Activated CD8-positive, alpha-beta memory T cell treated with anti-CD3 and anti-CD28 coated beads for 48 hours (primary cell): Measurements from ENCODE around the gene SLC47A2.

Source experiments
- DNase-seq, 3 experiments: peaks; one replicate each; pipeline ENCODE4 v3.0.0-alpha.2; 2020; ENCODE audit warnings: low read depth in 2 of 3, low spot score in 2 of 3

Gene SLC47A2

DNA sequence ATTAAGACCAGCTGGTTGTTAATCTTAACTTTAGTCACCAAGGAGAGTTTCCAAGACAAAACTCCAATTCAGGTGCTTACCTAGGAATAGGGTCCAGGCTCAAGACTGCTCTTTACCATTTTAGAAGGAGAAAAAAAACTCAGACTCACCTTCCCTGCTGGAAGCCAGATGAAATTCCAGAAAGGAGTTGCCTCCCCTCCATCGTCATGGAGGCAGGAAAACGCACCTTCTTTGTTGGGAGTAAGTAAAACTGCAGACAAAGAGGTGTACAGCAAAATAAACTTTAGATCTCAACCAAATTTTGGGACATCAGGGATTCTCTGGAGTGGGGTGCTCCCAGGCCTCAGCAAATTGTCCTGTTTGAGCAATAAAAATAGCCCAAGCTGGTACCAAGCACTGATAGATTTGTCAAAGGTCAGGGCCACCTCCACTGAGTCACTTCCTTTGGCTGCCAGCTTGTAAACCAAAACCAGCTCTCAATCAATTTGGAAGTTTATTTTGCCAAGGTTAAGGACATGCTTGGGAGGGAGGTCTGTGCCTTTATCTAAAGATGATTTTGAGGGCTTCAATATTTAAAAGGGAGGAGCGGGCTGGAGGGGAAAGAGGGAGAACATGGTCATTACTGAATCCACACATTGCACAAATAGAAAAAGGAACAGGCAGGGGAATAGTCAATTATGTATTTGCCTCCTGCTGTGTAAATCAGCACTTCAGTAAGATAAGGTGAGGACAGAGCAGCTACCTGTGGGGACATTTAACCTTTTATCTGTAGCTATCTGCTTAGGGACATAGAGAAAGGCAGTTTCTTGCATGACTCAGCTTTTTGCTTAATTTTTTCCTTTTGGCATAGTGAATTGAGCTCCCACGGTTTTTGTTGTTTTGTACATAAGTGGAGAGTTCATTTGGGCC is 69.3 kb downstream of the SLC47A2 start:
- DNase-seq, result no peak

DNA sequence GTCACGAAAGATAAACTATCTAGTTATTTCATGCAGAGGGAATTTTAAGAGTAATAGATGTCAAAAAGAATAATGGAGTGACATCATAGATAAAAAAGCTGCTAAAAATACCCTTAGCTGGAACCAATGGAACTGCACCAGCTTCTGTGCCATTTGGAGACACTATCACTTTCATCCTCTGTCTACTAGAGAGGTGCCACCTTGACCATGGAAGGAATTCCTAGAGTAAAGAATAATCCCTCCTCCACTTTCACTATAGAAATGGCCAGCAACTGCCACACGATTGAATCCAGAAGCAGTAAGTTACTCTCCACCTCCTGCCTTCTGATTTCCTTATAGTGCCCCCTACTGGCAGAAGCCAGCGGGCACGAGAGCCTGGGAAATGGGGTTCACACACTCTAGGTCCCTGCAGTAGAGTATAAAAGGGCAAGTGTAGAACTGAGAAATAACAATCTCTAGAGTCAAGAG is 70.6 kb downstream of the SLC47A2 start:
- peak in 2 of 3 experiments; percentile 11 to 35 for DNase-seq

DNA sequence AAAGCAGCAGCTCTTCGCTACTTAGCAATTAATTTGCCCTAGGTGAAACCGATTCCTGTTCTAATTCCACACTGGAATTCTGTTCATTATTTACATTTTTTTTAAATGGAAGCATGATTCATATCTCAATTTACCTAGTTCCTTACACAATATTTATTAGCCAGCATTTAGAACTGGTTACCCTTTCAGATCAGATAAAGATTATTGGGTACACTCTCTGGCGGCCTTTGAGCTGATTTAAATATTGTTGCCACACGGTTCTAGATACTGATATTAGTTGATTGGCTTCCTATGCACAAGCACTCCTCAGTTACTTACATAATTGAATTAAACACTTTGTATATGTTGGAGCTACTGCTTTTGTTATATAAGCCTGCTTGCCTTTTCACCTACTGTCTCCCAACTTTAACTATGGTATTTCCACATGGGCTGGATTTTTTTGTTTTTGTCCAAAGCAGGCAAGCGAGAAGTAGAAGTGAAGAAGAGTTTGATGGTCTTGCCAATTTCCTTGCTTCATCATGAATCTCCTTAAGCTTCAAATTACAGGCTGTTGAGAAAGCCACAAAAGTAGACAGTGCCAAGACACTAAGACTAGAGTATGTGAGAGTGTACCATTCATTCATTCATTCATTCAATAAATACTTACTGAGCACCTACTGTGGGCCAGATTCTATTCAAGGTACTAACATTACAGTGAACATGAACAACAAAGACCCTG is 71.7 kb downstream of the SLC47A2 start:
- no peak for DNase-seq

DNA sequence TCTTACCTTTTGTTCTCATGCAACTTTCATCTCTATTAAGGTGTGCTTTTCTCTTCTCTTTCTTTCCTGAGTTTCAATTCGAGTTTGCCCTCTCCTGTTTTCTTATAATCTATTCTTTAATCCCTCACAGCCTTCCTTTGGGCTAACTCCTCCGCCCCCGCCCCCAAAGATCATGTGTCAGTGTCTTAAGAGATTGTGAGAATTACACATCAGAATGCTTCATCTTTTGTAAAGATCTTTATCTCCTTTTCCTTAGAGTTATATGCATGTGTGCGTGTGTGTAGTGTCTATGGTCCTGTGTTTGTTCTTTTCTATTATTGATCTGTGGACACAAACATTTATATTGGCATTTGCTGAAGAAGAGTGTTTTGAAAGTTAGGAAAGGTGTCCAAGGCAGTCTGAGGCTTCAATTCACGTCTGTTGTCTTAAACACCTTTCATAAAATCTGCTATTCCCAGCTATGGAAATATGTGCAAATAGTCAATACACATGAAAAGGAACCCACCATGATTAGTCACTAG is 74.0 kb downstream of the SLC47A2 start:
- no peak for DNase-seq

DNA sequence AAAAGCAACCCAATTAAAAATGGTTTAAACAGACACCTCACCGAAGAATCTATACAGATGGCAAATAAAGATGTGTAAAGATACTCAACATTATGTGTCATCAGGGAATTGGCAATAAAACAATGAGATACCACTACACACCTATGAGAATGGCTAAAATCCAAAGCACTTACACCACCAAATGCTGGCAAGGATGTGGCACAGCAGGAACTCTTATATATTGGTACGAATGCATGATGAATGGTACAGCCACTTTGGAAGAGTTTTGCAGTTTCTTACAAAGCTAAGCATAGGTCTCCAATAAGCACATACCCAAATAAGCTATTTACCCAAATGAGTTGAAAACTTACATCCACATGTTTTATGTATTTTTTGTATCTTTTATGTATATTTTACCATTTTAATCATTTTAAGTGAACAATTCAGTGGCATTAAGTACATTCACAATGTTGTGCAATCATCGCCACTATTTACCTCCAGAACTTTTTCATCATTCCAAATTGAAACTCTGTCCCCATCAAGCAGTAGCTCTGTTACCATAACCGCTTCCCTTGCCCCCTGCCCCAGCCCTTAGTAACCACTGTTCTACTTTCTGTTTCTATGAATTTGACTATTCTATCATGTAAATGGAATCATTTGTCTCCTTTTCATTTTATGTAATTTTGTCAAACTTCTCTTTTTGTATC is 74.6 kb downstream of the SLC47A2 start:
- no peak for DNase-seq

DNA sequence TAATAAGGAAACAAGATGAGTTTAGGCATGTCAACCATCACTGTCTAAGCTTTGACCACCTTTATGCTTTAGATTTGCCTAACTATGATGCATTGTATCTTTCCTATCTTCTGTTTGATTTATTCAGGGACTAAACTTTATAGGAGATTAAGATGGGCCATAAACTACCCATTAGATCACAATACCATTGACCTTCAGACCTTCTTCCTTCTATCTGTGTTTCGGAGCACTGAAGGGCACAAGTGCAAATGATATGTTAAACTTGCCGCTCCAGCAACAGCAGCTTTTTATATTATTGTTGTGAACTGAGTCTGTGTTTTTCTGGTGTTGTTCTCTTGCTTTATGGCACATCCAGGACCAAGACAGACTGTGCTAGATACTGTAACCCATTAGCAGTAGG is 84.5 kb downstream of the SLC47A2 start:
- no peak for DNase-seq

DNA sequence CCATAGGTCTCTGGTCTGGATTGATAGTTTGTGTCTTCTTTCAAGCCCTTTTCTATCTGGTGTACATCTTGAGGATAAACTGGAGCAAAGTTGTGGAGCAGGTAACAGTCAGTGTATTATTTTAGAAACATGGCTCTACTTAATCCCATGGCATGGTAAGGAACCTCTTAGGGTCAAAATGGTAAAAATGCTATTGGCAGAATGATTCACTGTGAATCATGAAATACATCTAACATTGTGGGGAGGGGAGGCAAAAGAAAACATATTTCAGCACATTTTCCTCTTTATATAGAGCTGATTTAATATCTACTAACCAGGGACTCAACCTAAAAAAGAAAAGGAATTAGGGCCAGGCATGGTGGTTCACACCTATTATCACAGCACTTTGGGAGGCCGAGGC is 85.7 kb downstream of the SLC47A2 start:
- DNase-seq, result no peak

DNA sequence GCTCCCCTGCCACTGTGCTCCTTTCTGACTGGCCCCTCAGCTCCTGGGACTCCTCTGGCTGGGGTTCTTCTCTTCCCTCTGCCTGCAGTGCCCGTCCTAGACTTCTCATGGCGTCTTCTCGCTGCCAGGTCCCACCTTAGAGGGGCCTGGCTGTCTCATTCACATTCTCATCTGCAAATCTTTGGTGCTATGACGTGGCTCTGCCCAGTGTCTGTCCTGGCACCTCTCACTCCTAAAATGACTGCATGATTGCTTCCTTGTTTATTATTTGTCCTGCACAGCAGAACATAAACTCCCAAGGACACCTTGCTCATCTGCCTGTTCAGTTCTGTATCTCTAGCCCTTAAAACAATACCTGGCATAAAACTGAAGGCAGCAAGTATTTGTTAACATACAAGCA is 86.3 kb downstream of the SLC47A2 start:
- no peak for DNase-seq

DNA sequence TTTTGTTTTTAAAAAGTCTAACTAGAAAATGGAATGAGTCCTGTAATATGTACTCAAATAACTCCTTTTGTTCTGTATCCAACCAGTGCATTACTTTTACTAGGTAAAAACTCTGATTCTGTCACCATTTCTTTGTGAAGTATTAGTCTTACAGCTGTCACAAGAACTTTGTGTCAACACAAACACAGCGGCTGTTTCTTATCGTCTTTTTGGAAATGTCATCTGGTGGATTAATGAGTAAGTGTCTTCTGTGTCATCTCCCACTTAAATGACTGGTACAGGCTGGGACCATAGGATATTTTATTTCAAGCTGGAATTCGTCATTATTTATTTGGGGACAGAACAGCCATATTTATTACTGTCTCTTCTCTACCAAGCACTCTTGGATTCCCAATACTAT is 86.9 kb downstream of the SLC47A2 start:
- DNase-seq, result no peak
